ACC112 (cell line): ENCODE measurements around the gene PHKG2.

Experiments used
- H2AFZ ChIP-seq: fragments of 200-600 bp; sonication (generic); one replicate; pipeline ENCODE4 v1.6.0; 2017; ENCODE audit warnings: antibody characterized with exemption, low read length; ENCODE audit not compliant: unreplicated experiment
- H3K27ac ChIP-seq: fragments of 200-600 bp; sonication (generic); 2 replicates; pipeline ENCODE4 v1.5.1; 2014; ENCODE audit warnings: low read depth, mild to moderate bottlenecking, antibody characterized with exemption, low read length, moderate library complexity
- H3K27me3 ChIP-seq: fragments of 200-600 bp; sonication (generic); 2 replicates; pipeline ENCODE4 v1.6.1; 2014; ENCODE audit warnings: mild to moderate bottlenecking, antibody characterized with exemption, low read length, moderate library complexity, mixed read lengths; ENCODE audit not compliant: insufficient read depth
- H3K36me3 ChIP-seq: fragments of 200-600 bp; sonication (generic); 2 replicates; pipeline ENCODE4 v1.6.1; 2016; ENCODE audit warnings: mild to moderate bottlenecking, antibody characterized with exemption, low read length, moderate library complexity, mixed read lengths; ENCODE audit not compliant: insufficient read depth
- H3K4me1 ChIP-seq: fragments of 200-600 bp; sonication (generic); one replicate; pipeline ENCODE4 v1.6.1; 2016; ENCODE audit warnings: low read length, mixed read lengths; ENCODE audit not compliant: insufficient read depth, unreplicated experiment, control insufficient read depth
- H3K4me3 ChIP-seq: fragments of 200-600 bp; sonication (generic); 2 replicates; pipeline ENCODE4 v1.5.1; 2014; ENCODE audit warnings: mild to moderate bottlenecking, low read depth, low read length
- H3K79me2 ChIP-seq: fragments of 200-600 bp; sonication (generic); one replicate; pipeline ENCODE4 v1.6.0; 2016; ENCODE audit warnings: low read length; ENCODE audit not compliant: control insufficient read depth, unreplicated experiment, insufficient read depth

Gene PHKG2

GRCh38 chr16:30757316-30757715 lies 9.1 kb downstream of the PHKG2 start:
- Histone ChIP-seq H3K4me3 (no peak overlapping the region), H3K4me1 (no peaks in the 10 kb centered on the region), H3K27ac (no peak overlapping the region), H2AFZ (no peak overlapping the region), H3K27me3 (no peaks in the 10 kb centered on the region), H3K79me2 (peaks cover under 1% of the 10 kb centered on the region), H3K36me3 (peaks cover 2% of the 10 kb centered on the region; the same call in 1 of the 2 replicates)

- Histone ChIP-seq H2AFZ (no peak overlapping the region), H3K27me3 (no peaks in the 10 kb centered on the region), H3K4me3 (no peak overlapping the region), H3K79me2 (peaks cover 18% of the 10 kb centered on the region), H3K4me1 (peaks cover 10% of the 10 kb centered on the region), H3K36me3 (peaks cover 7% of the 10 kb centered on the region; the same call in 1 of the 2 replicates), H3K27ac (no peak overlapping the region)
These were observed 10.8 kb downstream of the PHKG2 start for GRCh38 chr16:30758988-30759491.

DNA sequence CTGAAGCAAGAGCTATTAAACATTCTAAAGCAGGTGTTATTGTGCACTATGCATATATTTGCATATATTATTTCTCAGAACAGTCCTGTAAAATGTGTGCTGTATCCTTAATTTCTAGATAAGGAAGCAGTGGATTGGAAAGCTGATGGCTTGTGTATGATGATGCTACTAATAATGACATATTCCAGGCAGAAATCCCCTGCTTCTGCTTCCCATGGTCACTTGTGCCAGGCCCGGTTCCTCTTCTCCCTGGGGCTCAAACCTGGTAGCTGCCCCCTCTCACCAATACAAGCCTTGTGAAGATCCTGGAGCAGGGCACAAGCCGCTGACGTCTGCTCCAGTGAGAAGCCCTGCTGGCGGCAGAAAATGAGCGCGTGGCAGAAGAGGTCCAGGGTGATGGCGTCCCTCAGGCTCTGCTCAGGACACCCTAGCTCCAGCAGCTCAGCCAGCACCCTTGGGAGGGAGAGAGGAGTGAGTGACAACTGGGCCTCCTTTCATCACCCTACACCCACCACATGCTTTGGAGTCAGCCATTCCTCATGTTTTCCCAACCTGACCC lies 11.9 kb downstream of the PHKG2 start:
- no peak overlapping the region for H2AFZ ChIP-seq
- H3K36me3 ChIP-seq, result peaks cover 14% of the 10 kb centered on the region; the same call in 1 of the 2 replicates
- no peak overlapping the region for H3K4me3 ChIP-seq
- H3K27me3 ChIP-seq, result no peaks in the 10 kb centered on the region
- peaks cover 10% of the 10 kb centered on the region for H3K4me1 ChIP-seq
- H3K79me2 ChIP-seq, result peaks cover 22% of the 10 kb centered on the region
- no peak overlapping the region for H3K27ac ChIP-seq

DNA sequence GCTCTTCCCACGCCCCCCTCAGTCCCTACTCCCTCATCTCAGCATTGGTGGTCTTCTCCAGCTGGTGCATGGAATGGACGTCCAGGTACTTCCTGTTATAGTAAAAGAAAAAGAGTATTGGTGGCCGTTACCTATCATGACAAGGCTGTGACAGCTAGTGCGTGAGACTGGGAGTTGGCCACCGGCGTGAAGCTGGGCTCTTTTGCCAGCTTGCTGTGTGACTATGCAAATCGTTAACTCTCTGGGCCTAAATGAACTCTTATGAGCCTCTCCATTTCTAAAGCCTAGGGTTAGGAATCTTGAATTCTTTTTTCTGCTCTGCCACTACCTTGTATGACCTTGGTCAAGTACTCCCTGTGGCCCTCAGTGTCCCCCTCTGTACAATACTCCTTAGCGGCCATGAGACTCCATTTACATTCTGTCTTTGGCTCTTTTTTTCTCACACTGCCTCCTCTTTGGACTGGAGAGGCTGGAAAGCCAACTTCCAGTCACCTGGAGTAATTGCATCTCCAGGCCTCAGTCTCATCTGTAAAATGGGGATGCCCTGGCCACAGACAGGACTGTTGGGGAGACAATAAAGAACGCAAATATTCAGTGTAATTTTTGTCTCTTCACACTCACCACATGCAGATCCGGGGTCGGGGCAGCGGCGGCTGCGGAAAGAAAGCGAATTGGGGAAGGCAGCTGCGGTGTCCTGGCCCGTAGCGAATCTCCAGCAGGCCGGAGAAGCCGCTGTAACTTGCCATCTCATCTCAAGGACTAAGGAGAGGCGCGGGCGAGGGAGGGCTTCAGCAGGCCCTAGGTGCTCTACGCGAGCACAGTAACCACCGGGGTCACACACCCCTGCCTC lies 12.6 kb downstream of the PHKG2 start:
- Histone ChIP-seq H3K4me3 (peak overlapping the region; percentile 99), H3K27me3 (no peaks in the 10 kb centered on the region), H3K36me3 (peaks cover 18% of the 10 kb centered on the region; the same call in 1 of the 2 replicates), H2AFZ (peak overlapping the region; percentile 92), H3K79me2 (peaks cover 22% of the 10 kb centered on the region), H3K27ac (0 out of 2 replicates have a peak overlapping the region, but pooled peaks have one; percentile 55), H3K4me1 (peaks cover 10% of the 10 kb centered on the region)

GRCh38 chr16:30761427-30761927 lies 13.3 kb downstream of the PHKG2 start:
- no peaks in the 10 kb centered on the region for H3K27me3 ChIP-seq
- H3K27ac ChIP-seq, result peak overlapping the region; percentile 55
- peak overlapping the region; percentile 99 for H3K4me3 ChIP-seq
- H3K4me1 ChIP-seq, result peaks cover 10% of the 10 kb centered on the region
- H3K36me3 ChIP-seq, result peaks cover 18% of the 10 kb centered on the region; the same call in 1 of the 2 replicates
- H2AFZ ChIP-seq, result peak overlapping the region; percentile 92
- peaks cover 22% of the 10 kb centered on the region for H3K79me2 ChIP-seq

GRCh38 chr16:30761928-30762902 lies 14.0 kb downstream of the PHKG2 start, which contains the start of the genes CFAP119 and RNF40:
Gene CFAP119 (minus strand): TSS chr16:30762062. CDS start chr16:30761748, 314 bp downstream.
Gene RNF40 (plus strand): TSS chr16:30762322. CDS start chr16:30762546, 224 bp downstream.
- Histone ChIP-seq H3K36me3 (peaks cover 18% of the 10 kb centered on the region; the same call in 1 of the 2 replicates), H3K4me1 (peaks cover 10% of the 10 kb centered on the region), H3K4me3 (peak within 1 kb of the TSS; percentile 99), H2AFZ (peak within 1 kb of the TSS; percentile 95), H3K27me3 (no peaks in the 10 kb centered on the region), H3K27ac (peak within 1 kb of the TSS; percentile 58), H3K79me2 (peaks cover 22% of the 10 kb centered on the region)

DNA sequence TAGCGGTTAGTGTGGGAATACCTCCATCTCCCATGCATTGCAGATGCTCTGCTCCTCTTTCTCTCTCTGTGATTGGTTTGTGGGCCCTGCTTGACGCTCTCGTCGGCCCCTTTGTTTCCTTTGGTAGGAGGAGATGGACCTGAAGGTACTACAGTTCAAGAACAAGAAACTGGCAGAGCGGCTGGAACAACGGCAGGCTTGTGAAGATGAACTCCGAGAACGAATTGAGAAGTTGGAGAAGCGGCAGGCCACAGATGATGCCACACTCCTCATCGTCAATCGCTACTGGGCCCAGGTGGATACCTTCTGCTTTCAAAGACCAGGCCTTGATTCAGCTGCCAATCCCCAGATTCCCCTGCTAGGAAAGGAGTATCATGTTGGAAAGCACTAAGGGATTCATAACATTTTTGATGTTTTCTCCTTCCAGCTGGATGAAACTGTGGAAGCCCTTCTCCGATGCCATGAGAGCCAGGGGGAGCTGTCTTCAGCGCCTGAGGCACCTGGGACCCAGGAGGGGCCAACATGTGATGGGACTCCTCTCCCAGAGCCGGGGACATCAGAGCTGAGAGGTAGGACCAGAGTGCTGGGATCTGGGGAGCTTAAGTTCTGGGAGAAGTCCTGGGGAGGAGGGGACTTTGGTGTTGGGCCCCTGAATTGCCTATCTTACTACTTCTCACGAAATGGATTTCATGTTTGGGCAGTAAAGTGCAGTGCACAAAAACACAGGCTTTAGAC lies 14.9 kb downstream of the PHKG2 start:
- H3K36me3 ChIP-seq, result peaks cover 25% of the 10 kb centered on the region
- peaks cover 10% of the 10 kb centered on the region for H3K4me1 ChIP-seq
- no peaks in the 10 kb centered on the region for H3K27me3 ChIP-seq
- peak overlapping the region; percentile 99 for H3K4me3 ChIP-seq
- peaks cover 22% of the 10 kb centered on the region for H3K79me2 ChIP-seq
- H3K27ac ChIP-seq, result 0 out of 2 replicates have a peak overlapping the region, but pooled peaks have one; percentile 58
- no peak overlapping the region for H2AFZ ChIP-seq

GRCh38 chr16:30764086-30764485 lies 15.9 kb downstream of the PHKG2 start:
- Histone ChIP-seq H3K79me2 (peaks cover 22% of the 10 kb centered on the region), H3K27ac (no peak overlapping the region), H3K4me1 (peaks cover 10% of the 10 kb centered on the region), H3K4me3 (peak overlapping the region; percentile 99), H3K27me3 (no peaks in the 10 kb centered on the region), H3K36me3 (peaks cover 25% of the 10 kb centered on the region), H2AFZ (no peak overlapping the region)

GRCh38 chr16:30764816-30765465 lies 16.7 kb downstream of the PHKG2 start:
- H3K27me3 ChIP-seq, result no peaks in the 10 kb centered on the region
- H3K36me3 ChIP-seq, result peaks cover 25% of the 10 kb centered on the region

More at GRCh38 chr16:30764816-30765465, 16.7 kb downstream of the PHKG2 start:
- Histone ChIP-seq H2AFZ (no peak overlapping the region), H3K79me2 (peaks cover 22% of the 10 kb centered on the region), H3K4me1 (peaks cover 10% of the 10 kb centered on the region), H3K4me3 (no peak overlapping the region), H3K27ac (no peak overlapping the region)
